ENCODE measurements around the gene ZBTB16.

Gene ZBTB16

DNA sequence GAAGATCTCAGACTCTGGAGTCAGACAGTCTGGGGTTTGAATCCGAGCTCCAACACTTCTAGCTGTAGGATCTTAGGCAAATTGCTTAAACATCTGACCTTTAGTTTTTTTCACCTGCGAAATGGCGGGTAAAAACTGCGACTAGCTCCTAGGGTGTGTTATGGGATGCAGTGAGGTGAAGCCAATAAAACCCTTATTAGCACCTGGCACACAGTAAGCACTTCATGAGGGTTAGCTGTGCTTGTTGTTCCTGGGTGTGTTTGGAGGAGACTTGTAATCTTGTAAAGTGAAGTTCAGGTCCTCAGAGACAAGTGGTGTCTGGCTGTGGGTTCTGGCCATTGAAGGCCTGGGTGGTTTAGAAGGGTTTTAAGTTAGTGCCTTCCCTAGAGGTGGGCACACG lies 68.9 kb downstream of the ZBTB16 start:
- DNase-seq (ENCODE audit: low read depth in 2 of 2, low spot score in 1 of 2): no peak

DNA sequence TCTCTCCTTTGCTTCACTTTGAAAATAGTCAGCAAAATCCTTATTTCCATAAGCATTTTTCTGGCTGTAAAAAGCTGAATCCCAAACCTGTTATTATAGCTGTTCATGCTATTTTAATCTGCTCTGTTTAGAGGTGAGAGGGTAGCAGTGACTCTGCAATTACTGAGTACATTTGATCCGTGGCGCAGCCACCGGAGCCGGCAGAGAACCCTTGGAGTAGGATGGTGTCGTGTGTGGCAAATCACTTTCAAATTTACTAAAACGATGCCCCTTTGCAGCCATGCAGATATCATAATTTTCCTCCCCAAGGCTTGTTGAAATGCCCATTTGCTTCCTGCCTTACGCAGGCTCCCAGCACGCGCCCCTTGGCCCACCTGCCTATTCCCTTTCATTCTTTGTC lies 69.6 kb downstream of the ZBTB16 start:
- DNase-seq (ENCODE audit: low read depth in 2 of 2, low spot score in 1 of 2): no peak

DNA sequence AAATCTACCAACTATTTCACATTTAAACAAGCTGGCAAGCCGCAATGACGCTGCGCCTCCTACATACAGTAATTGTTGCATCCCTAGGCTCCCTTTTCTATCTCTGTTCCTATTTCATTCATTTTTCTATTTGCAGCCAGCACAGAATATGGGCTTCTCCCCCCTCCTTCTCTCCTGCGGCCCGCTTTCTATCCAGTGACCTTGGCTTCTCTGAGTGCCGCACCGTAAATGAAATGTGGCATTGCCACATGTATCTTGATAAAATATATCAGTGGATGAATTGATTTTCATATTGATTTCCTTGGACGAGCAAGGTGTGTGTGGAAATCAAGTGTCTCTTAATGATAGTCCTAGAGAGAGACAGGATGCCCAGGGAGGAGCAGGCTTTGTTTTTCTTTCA lies 70.2 kb downstream of the ZBTB16 start:
- DNase-seq (ENCODE audit: low read depth in 2 of 2, low spot score in 1 of 2): no peak

DNA sequence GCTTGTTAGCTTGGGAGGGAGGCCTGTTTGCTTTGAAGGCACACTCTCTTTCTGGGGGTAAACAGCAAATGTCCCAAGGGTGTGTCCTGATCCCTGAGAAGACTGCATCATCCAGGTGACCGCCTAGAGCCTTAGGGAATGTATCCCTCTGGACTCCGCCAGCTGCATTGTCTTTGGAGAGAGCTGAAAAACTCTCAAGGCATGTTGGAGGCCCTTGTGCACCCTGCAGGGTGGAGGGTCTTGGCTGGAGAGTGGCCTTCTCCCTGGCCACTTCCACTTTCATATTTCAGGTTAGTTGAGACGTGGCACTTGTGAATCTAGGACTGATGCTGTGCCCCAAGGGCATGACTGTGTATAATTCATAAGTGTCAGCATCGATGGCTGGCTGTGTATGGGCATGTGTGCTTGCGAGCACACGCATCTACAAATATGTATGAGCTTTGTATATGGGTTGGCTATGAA lies 70.6 kb downstream of the ZBTB16 start:
- no peak for DNase-seq (ENCODE audit: low read depth in 2 of 2, low spot score in 1 of 2)

DNA sequence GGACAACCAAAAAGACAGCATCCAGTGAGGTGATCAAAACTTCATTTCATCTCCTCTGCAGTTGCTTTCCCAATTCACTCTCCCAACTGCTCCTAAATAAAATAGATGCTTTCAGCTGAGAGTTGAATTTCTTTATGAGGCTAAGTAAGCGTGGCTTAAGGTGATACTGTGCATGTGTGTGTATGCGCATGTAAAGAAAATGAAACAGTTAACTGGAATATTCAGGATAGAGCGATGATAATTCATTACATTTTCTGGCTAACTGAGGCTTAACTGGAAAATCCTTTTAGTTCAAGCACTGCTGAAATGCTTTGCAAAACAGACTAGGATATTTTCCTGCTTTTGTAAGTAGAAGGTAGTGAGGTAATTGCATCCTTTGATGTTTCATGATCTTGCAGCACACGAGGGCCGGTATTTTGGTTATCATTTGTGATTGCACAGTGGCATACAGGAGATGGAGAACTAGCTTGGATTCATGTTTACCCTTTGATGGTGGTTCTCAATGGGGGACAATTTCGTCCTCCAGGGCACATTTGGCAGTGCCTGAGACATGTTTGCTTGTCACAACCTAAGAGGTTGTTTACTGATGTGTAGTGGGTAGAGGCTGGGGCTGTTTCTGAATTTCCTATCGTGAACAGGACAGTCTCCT lies 71.2 kb downstream of the ZBTB16 start:
- no peak for DNase-seq (ENCODE audit: low read depth in 2 of 2, low spot score in 1 of 2)

DNA sequence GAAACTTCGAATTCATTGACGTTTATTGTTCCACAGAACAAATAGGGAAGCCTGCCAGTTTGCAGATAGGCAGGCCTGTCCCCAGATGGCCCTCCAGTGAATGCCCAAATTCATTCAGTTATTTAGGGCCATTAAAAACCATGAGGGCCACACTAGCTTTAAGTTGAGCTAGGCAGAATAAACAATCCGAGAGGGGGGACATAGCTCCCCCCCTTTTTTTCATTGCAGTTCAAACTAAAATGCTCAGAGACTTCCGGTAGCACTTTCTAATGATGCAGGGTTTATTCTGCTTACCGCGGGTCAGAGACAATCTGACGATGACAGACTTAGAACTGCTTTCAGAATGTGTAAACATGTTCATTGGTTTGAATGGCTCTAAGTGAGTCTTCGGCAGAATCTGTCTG lies 72.0 kb downstream of the ZBTB16 start:
- no peak for DNase-seq (ENCODE audit: low read depth in 2 of 2, low spot score in 1 of 2)

DNA sequence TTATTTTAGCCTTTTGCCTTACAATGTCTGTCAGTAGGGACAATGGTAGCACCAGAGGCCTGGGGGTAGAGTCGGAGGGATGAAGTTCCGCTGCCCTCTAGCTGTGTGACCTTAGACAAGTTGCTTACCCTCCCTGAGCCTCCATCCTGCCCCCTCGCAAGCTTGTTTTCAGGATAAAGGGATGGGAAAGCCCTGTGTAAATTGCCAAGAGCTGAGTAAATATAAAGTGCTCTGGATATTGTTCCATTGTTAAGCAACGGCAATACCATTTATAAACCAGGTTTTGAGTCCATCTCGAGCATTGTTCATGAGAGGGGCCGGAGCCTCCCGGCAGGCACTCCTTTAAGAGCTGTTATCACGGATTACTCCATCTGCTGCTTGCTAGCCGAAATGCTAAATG lies 72.9 kb downstream of the ZBTB16 start:
- no peak for DNase-seq (ENCODE audit: low read depth in 2 of 2, low spot score in 1 of 2)

DNA sequence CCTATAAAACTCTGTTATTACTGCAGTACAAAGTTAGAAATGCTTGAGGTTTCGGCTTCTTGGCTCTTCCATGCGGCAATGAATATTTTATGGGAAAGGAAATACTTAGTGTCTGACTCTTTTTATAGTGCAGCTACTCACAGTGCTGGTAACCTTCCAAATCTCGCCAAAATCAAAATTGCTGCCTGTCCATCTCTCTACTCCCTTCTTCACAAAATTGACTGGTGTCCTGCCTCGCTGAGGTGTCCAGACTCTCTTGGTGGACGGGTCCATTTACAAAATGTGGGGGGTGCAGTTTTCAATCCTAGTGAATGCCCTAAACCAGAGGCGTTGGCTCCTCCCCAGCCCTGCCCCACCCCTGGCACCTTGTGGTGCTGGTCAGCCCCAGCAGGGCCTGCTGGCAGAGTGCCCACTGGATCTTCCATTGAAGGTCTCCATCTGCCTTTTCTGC lies 73.5 kb downstream of the ZBTB16 start:
- DNase-seq (ENCODE audit: low read depth in 2 of 2, low spot score in 1 of 2): no peak

DNA sequence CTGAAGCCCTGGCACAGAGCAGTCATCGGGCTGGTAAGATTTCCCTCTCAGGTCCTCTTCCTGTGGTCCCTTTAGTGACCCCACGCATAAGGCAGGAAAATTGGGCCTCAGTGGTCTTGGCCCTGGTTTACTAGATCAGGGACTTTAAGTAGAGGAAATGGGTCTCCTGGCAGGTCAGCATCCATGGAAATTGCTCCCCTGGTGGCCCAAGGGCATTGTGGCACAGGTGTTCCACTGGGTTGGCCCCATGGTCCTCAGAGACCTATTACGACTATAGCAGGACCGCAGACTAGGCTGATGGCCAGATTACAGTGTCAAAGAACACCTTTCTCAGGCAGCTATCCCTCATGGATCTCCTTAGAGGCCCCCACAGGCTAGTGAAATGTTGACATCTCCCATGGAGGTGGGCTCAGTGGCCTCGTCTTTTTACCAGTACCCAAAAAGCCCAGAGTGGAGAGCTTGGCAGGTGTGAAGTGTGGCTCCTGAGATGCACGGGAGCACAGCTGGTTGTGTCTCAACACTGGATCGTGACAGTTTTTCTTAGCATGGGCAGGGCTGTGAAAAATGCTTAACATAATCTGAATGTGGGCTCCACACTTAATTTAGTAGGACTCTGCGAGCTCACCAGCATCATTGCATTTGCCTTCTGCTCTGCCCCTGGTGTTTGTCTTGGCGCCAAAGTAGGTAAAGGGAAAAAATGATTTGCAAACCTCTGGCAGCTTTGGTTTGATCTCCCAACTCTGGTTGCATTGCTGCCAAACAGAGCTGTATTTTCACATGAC lies 74.2 kb downstream of the ZBTB16 start:
- DNase-seq (ENCODE audit: low read depth in 2 of 2, low spot score in 1 of 2): no peak

DNA sequence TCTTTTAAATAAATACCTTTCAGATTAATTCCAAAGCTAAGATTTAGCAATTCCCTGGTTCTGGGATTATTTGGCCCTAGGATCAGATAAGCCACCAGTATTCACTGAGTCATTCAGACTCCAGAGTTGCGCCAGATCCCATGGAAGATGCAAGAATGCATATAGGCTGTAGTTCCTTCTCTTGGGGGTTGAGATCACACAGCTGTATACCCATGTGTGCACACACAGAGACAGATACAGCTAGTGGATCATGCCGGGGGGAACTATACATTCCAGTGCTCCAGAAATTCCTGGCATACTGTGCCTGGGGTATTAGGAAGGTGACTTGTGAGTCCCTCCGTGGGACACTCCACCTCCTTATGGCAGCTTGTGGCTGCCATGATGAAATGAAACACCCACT lies 75.4 kb downstream of the ZBTB16 start:
- DNase-seq (ENCODE audit: low read depth in 2 of 2, low spot score in 1 of 2): no peak

DNA sequence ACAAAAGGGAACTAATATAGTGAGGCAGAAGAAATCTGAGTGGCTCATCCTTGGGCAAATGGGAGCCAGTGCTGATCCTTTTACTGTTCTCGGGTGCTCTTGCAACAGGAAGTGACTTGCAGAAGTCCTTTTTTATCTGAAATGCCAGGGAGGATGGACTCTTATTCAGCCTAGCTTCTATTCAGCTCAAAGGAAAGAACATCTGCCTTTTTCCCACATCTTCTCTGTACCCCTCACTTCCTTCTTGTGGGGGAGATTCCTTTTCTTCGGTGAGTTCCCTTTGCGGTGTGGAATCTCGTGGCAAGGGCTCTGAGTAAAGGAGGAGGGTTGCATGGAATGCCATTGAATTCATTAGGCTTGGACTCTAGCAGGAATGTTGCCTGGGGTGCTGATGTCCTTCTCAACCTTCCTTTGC lies 76.2 kb downstream of the ZBTB16 start:
- no peak for DNase-seq (ENCODE audit: low read depth in 2 of 2, low spot score in 1 of 2)

DNA sequence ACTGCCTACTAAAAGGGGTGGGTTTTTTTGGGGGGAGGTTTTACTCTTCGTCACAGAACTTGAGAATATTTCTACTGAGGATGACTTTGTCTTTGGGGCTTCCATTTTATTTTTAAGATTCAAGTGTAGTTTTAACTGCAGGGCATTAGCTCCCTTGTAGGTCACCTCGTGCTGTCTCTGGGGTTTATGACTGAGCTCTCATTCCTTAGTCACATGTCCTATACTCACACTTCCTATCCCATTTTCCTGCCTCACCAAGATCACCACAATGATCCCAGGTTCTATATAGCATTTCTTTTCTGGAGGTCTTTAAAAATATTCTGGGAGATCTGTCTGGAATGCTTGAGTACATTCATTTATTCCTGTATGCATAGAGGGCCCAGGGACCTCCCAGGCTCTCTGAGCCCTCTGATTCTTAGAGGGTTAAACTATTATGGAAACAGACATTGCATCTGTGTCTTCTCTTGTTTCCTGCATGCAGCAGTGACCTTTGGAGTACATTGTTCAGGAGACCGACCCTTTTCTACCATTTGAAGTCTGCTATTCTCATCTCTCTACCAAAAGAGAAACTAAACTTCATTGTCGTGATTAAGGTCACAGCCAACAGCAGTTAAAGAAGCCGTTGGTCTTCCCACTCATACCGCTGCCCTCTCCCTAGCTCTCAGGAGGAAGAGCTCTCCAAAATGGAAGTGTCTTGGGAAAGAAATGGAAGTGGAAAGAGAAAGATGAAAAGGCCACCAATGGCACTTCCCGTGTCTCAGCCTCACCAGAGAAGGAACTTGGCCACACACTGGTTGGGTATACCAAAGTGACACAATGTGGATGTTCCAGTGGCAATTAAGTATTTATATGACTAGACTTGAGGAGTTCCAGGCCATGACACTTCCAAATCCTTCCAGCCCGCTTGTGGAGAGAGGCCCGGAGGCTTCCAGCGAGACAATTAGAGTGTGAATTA lies 77.5 kb downstream of the ZBTB16 start:
- DNase-seq (ENCODE audit: low read depth in 2 of 2, low spot score in 1 of 2): no peak

DNA sequence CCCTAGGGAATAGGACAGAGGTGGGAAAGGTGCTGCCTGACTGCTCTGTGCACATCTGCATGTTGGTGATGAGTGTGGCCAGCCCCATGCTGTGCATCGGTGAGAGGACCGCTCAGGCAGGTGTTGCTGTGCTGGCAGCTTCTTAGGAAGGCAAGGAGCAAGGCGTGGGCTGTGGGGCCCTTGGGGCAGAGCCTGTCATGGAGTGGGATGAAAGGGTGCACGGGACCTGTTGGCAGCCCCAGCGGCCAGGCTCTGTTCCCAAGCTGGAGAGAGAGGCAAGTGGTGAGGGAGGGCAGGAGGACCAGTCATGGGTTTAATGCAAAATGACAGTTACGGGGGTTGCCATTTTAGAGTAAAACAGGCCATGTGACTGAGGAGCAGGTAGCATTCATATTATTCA lies 78.3 kb downstream of the ZBTB16 start:
- no peak for DNase-seq (ENCODE audit: low read depth in 2 of 2, low spot score in 1 of 2)

DNA sequence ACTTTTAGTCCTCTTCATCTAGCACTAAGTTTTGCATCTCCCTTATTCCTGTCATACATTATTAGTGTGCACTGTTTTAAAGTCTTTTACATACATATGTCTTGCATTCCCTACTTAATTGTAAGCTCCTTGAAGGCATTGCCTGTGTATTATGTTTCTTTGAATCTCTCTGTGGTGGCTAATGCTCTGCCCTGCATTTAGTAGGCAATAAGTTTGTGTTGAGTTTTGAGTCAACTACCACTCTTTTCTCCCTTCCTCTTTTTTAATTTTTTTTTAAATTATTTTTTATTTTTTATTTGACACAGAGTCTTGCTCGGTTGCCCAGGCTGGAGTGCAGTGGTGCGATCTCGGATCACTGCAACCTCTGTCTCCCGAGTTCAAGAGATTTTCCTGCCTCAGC lies 78.9 kb downstream of the ZBTB16 start:
- no peak for DNase-seq (ENCODE audit: low read depth in 2 of 2, low spot score in 1 of 2)

DNA sequence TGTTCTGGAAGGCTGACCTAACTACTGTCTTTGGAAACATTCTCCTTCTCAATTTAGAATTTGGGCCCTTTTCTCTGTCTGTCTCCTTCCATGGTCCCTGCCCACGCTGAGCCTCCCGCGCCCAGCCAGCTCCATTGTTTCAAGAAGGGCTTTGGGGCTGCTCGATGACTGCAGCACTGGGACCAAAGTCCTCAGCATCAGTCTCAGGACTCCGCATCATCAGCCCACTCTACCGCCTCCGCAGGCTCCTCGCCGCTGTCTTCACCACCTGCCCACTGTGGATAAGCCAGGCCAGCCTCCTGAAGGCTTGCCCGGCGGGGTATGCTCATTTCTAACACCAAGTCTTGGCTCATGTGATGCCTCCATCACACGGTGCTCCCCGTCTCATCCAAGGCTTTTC lies 81.3 kb downstream of the ZBTB16 start:
- DNase-seq (ENCODE audit: low read depth in 2 of 2, low spot score in 1 of 2): no peak

DNA sequence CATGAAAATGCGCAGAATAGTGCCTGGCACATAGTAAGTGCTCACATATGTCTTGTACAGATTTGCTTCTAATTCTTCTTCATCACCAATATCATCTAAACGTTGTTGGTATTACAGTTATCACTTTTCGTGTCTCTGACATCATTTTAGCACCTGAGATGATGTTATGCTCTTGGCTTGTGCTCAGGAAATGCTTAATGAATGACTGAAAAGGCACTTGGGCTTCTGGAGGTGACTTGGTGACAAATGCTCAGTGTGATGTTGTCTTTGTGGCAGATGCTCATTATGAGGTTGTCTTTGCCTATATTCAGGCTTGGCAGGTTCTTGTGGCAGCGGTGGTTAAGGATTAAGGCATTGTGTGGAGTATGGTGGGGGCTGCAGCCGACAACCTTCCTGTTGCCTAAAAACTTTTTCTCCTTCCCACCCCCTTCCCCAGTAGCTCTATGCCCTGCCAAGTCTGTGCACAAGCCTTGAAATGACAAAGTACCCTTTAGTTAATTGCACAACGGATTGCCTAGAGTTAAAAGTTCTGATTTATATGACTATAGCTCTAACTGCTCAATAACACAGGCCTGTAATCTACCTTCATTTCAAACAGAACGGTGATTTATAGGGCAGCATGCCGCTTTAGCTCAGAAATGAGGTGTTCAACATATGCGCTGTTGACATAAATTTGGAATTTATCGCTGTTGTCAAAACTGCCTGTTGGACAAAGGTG lies 82.5 kb downstream of the ZBTB16 start:
- DNase-seq (ENCODE audit: low read depth in 2 of 2, low spot score in 1 of 2): no peak

DNA sequence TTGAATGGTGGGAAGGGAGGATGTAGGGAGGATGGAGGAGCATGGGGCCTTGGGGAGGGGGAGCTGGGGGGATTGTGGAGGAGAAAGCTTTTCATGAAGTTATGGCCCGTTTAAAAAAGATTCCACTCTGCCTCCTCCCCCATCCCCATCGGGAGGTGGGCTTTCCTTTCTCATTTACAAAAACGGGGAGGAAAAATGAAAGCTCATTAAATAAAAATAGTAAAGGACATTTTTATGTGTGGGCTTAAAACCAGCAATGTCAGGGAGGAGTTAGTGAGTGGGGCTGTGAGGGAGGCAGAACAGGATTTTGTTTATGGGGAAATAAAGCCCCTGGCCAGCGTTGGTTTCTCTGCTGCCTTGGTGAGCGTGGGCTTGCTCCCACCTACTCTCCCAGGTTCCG lies 83.2 kb downstream of the ZBTB16 start:
- DNase-seq (ENCODE audit: low read depth in 2 of 2, low spot score in 1 of 2): no peak

DNA sequence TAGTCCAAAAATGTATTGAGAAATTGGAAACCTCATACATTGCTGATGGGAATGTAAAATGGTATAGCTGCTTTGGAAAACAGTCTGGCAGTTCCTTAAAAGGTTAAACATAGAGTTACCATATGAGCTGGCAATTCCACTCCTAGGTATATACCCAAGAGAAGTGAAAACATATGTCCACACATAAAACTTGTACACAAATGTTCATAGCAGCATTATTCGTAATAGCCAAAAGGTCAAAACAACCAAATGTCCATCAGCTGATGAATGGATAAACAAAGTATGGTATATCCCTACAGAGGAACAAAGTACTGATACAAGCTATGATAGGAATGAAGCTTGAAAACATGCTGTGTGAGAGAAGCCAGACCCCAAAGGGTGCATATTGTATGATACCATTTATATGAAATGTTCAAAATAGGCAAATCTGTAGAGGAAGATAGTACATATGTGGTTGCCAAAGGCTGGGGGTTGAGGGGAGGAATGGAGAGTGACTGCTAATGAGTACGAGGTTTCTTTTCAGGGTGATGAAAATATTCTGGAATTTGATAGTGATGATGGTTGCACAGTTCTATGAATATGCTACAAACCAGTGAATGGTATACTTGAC lies 85.8 kb downstream of the ZBTB16 start:
- DNase-seq (ENCODE audit: low read depth in 2 of 2, low spot score in 1 of 2): no peak

DNA sequence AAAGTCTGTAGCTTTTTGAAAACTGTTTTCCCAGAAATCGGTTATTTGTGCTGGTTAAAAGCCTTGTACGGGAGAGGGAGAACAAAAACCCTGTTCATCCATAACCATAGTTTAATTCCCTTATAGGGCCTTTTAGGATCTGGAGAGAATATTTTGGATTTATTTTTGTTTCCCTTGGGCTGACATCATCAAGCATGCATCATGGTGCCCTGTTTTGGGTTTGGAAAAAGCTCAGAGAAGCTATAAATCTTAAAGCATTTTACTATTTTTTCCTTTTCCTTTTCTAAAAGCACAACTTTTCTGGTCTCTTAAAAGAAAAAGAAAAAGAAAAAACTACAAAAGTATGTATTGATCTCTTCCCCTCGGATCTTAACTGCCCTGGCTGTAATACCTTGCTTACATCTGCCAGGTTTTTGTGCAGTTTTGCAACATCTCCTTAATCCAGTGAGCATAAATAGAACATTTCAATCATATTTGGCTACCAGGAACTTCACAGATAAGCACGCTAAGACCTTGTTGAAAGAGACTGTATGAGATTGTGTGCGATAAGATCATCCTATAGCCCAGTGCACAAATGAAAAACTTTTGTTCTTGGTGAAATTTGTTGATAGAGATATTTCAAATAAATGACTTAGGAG lies 88.0 kb downstream of the ZBTB16 start:
- no peak for DNase-seq (ENCODE audit: low read depth in 2 of 2, low spot score in 1 of 2)

DNA sequence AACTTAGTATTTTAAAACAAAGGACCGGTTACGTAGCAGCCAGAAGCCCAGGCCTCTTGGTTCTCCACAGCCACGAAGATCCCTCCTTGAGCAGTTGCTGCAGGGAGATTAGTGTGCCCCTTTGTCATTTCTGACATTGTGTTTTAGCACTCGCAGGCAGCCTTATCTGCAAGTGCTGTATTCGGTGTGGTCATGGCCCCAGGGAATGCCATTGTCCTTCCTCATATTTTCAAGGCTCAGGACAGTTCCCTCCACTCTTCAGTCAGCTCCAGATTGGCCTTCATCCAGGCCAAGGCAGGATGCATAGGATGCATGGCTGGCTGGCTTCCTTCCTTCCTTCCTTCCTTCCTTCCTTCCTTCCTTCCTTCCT lies 88.5 kb downstream of the ZBTB16 start:
- no peak for DNase-seq (ENCODE audit: low read depth in 2 of 2, low spot score in 1 of 2)
